HG02973 (cell line): ENCODE measurements around the gene ATP8B2.
"Not testable (repeated sequence)": the region's sequence is repeated elsewhere in the genome, so short reads cannot be mapped to it uniquely, and the experiment has no call there.

Experiments used
- ATAC-seq: cut with Tn5 transposase; IDR thresholded peaks from one replicate; pipeline ENCODE4 v1.9.1; 2021; ENCODE audit warnings: moderate library complexity; ENCODE audit not compliant: unreplicated experiment

ATP8B2 gene

GRCh38 chr1:154344977-154345837 lies 19.9 kb downstream of the ATP8B2 start:
- no peak for ATAC-seq

GRCh38 chr1:154346276-154346917 lies 21.1 kb downstream of the ATP8B2 start:
- no peak for ATAC-seq

GRCh38 chr1:154347961-154348360 lies 22.6 kb downstream of the ATP8B2 start:
- ATAC-seq, result no peak

GRCh38 chr1:154348429-154349076 lies 23.2 kb downstream of the ATP8B2 start:
- ATAC-seq, result no peak

GRCh38 chr1:154349121-154349520 lies 23.8 kb downstream of the ATP8B2 start:
- no peak for ATAC-seq

- no peak for ATAC-seq
Observed at GRCh38 chr1:154350383-154350782, 25.1 kb downstream of the ATP8B2 start.

- ATAC-seq, result no peak
Observed at GRCh38 chr1:154351363-154352068, 26.2 kb downstream of the ATP8B2 start.

GRCh38 chr1:154352245-154352580 lies 26.9 kb downstream of the ATP8B2 start:
- ATAC-seq, result no peak

GRCh38 chr1:154352581-154353459 lies 27.5 kb downstream of the ATP8B2 start:
- ATAC-seq, result no peak

GRCh38 chr1:154353460-154353904 lies 28.2 kb downstream of the ATP8B2 start:
- ATAC-seq, result no peak

GRCh38 chr1:154353966-154354365 lies 28.6 kb downstream of the ATP8B2 start:
- ATAC-seq, result no peak

- ATAC-seq, result no peak
Observed at GRCh38 chr1:154358519-154358918, 33.2 kb downstream of the ATP8B2 start.

- no peak for ATAC-seq
Observed at GRCh38 chr1:154360288-154360687, 35.0 kb downstream of the ATP8B2 start.

GRCh38 chr1:154360881-154361280 lies 35.6 kb downstream of the ATP8B2 start:
- ATAC-seq, result not testable (repeated sequence)

- no peak for ATAC-seq
Observed at GRCh38 chr1:154361357-154361756, 36.0 kb downstream of the ATP8B2 start.

GRCh38 chr1:154371436-154371835 lies 46.1 kb downstream of the ATP8B2 start:
- no peak for ATAC-seq

- ATAC-seq, result not testable (repeated sequence)
Observed at GRCh38 chr1:154373777-154374357, 48.5 kb downstream of the ATP8B2 start.

- no peak for ATAC-seq
Observed at GRCh38 chr1:154379301-154379700, 54.0 kb downstream of the ATP8B2 start.

- no peak for ATAC-seq
Observed at GRCh38 chr1:154384650-154385489, 59.5 kb downstream of the ATP8B2 start.
